ENCODE measurements around the gene ANKFN1. TPM values are rescaled to one million over a fixed set of nuclear protein-coding genes. Genes with fewer than 3 reads are reported as not detected.
A peak's percentile ranks its signal among the peaks of the same experiment; 100 is the strongest.

ANKFN1 gene
- polyA plus RNA-seq, 3 donors = not detected

DNA sequence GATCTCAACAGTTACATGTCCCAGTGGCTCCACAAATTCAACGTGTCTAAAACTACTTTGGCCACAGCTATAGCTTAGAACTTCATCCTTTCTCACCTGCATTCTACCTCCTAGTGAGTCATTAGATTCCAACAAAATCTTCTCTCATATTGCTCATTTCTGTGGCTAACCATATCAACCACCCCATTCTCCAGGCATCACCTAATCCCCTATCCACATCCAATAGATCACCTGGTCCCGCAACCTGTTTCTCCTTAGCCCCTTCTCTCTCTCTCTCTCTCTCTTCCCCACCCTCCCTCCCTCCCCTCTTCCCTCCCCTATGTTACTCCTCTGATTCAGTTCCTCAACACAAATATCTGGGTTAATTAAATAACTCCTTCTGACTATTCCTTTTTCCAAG is 64.6 kb downstream of the ANKFN1 start:
- no peaks in the 10 kb centered on the region for H4K20me1 ChIP-seq (ENCODE audit: insufficient read depth, low read length)
- H3K36me3 ChIP-seq (replicated peaks in 1 of 2; ENCODE audit: control insufficient read depth in 1 of 2, insufficient read depth in 2 of 2, low read length in 2 of 2) = no peaks in the 10 kb centered on the region
- no peaks in the 10 kb centered on the region for H3K4me1 Mint-ChIP-seq
- no peak overlapping the region for H3K4me2 ChIP-seq (replicated peaks; ENCODE audit: extremely low read depth, low read length, poor library complexity, severe bottlenecking)
- no peak for DNase-seq
- H3K27ac ChIP-seq (ENCODE audit: low read depth in 1 of 2, low read length in 2 of 2) = no peak overlapping the region
- H3K79me2 ChIP-seq (ENCODE audit: insufficient read depth, low read length) = no peaks in the 10 kb centered on the region
- H3K4me3 ChIP-seq (replicated peaks in 1 of 3; ENCODE audit: low read depth in 2 of 3, low read length in 3 of 3) = no peak overlapping the region
- no peak overlapping the region for H3K9ac ChIP-seq (ENCODE audit: insufficient read depth, low read length, poor library complexity, severe bottlenecking)
- H3K9me3 Mint-ChIP-seq = peaks cover 0 to 3% (median 2%) of the 10 kb centered on the region in 7 donors
- no peaks in the 10 kb centered on the region for H3K27me3 ChIP-seq (ENCODE audit: control insufficient read depth in 2 of 2, insufficient read depth in 2 of 2, low read length in 2 of 2)
- no peak overlapping the region for H3K27ac Mint-ChIP-seq
- 100% methylated on average over 2 of the region's 2 CpGs for WGBS (ENCODE audit: insufficient coverage)
- intact Hi-C loops (cut with micrococcal nuclease) = no loop called here
- no peak overlapping the region for H3K4me3 Mint-ChIP-seq
- no peak for TF ChIP-seq CTCF (IDR thresholded peaks at IDR 0.05)
- peaks cover 0 to 1% (median 0%) of the 10 kb centered on the region in 3 donors for H3K27me3 Mint-ChIP-seq (ENCODE audit: low read depth in 3 of 3)
- H2AFZ ChIP-seq (ENCODE audit: insufficient read depth, low read depth, low read length, poor library complexity, severe bottlenecking) = no peak overlapping the region
- no peaks in the 10 kb centered on the region for H3K9me3 ChIP-seq (replicated peaks in 1 of 2; ENCODE audit: control insufficient read depth in 1 of 2, insufficient read depth in 1 of 2, low read length in 2 of 2)
- no peaks in the 10 kb centered on the region for H3K36me3 Mint-ChIP-seq
- no peaks in the 10 kb centered on the region for H3K4me1 ChIP-seq (ENCODE audit: control insufficient read depth in 1 of 2, insufficient read depth in 2 of 2, low read length in 2 of 2)

- peaks cover 0 to 1% (median 1%) of the 10 kb centered on the region in 3 donors for H3K27me3 Mint-ChIP-seq (ENCODE audit: low read depth in 3 of 3)
- H3K4me3 Mint-ChIP-seq = no peak overlapping the region
- H3K9me3 Mint-ChIP-seq = peaks cover 0 to 6% (median 0%) of the 10 kb centered on the region in 7 donors
- no peak overlapping the region for H3K4me3 ChIP-seq (replicated peaks in 1 of 3; ENCODE audit: low read depth in 2 of 3, low read length in 3 of 3)
- H3K36me3 Mint-ChIP-seq = no peaks in the 10 kb centered on the region
- no peak overlapping the region for H2AFZ ChIP-seq (ENCODE audit: insufficient read depth, low read depth, low read length, poor library complexity, severe bottlenecking)
- H3K4me1 ChIP-seq (ENCODE audit: control insufficient read depth in 1 of 2, insufficient read depth in 2 of 2, low read length in 2 of 2) = no peaks in the 10 kb centered on the region
- no peak overlapping the region for H3K9ac ChIP-seq (ENCODE audit: insufficient read depth, low read length, poor library complexity, severe bottlenecking)
- no peak overlapping the region for H3K4me2 ChIP-seq (replicated peaks; ENCODE audit: extremely low read depth, low read length, poor library complexity, severe bottlenecking)
- 100% methylated on average over 1 of the region's 1 CpG for WGBS (ENCODE audit: insufficient coverage)
- no peaks in the 10 kb centered on the region for H3K36me3 ChIP-seq (replicated peaks in 1 of 2; ENCODE audit: control insufficient read depth in 1 of 2, insufficient read depth in 2 of 2, low read length in 2 of 2)
- H4K20me1 ChIP-seq (ENCODE audit: insufficient read depth, low read length) = no peaks in the 10 kb centered on the region
- DNase-seq = no peak
- intact Hi-C loops (cut with micrococcal nuclease) = no loop called here
- no peak overlapping the region for H3K27ac ChIP-seq (ENCODE audit: low read depth in 1 of 2, low read length in 2 of 2)
- no peaks in the 10 kb centered on the region for H3K9me3 ChIP-seq (replicated peaks in 1 of 2; ENCODE audit: control insufficient read depth in 1 of 2, insufficient read depth in 1 of 2, low read length in 2 of 2)
- H3K4me1 Mint-ChIP-seq = no peaks in the 10 kb centered on the region
- no peaks in the 10 kb centered on the region for H3K27me3 ChIP-seq (ENCODE audit: control insufficient read depth in 2 of 2, insufficient read depth in 2 of 2, low read length in 2 of 2)
- peak overlapping the region in 1 of 7 donors; percentile 17 for H3K27ac Mint-ChIP-seq
- no peak for TF ChIP-seq CTCF (IDR thresholded peaks at IDR 0.05)
- H3K79me2 ChIP-seq (ENCODE audit: insufficient read depth, low read length) = no peaks in the 10 kb centered on the region
Measured at GRCh38 chr17:56222255-56222654, 69.0 kb downstream of the ANKFN1 start.
